BLaER1 (cell line): ENCODE measurements around the gene NME2.

Experiments
- H3K27ac ChIP-seq: shearing (Covaris generic); formaldehyde crosslinking; 2 replicates; pipeline ENCODE4 v1.8.1; 2022
- H3K27me3 ChIP-seq: shearing (Covaris generic); formaldehyde crosslinking; 2 replicates; pipeline ENCODE4 v1.8.1; 2022
- H3K36me3 ChIP-seq: shearing (Covaris generic); formaldehyde crosslinking; 2 replicates; pipeline ENCODE4 v1.8.1; 2022
- H3K4me1 ChIP-seq: shearing (Covaris generic); formaldehyde crosslinking; 2 replicates; pipeline ENCODE4 v1.8.1; 2022
- H3K4me2 ChIP-seq: shearing (Covaris generic); formaldehyde crosslinking; 2 replicates; pipeline ENCODE4 v1.8.1; 2022
- H3K4me3 ChIP-seq: shearing (Covaris generic); formaldehyde crosslinking; 2 replicates; pipeline ENCODE4 v1.8.1; 2022
- H3K9ac ChIP-seq: shearing (Covaris generic); formaldehyde crosslinking; 2 replicates; pipeline ENCODE4 v1.8.1; 2022
- H3K9me3 ChIP-seq: shearing (Covaris generic); formaldehyde crosslinking; 2 replicates; pipeline ENCODE4 v1.8.1; 2022
- H4K20me1 ChIP-seq: shearing (Covaris generic); formaldehyde crosslinking; 2 replicates; pipeline ENCODE4 v1.8.1; 2022
- Cebpa-rat ChIP-seq: shearing (Covaris generic); IDR thresholded peaks from 2 replicates; pipeline ENCODE4 v1.8.1; 2022

Gene NME2

DNA sequence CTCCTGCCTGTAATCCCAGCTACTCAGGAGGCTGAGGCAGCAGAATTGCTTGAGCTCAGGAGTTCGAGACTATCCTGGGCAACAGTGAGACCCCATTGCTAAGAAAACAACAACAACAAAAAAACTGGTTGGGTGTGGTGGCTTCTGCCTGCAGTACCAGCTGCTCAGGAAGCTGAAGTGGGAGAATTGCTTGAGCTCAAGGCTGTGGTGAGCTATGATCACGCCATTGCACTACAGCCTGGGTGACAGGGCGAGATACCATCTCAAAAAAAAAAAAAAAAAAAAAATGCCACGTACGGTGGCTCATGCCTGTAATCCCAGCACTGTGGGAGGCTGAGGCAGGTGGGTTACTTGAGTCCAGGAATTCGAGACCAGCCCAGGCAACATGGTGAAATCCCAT lies 34.1 kb downstream of the NME2 start:
- Histone ChIP-seq H3K36me3 (peaks cover 94% of the 10 kb centered on the region), H3K4me2 (no peak overlapping the region), H3K4me3 (no peak overlapping the region), H3K9me3 (no peaks in the 10 kb centered on the region), H4K20me1 (0 out of 2 replicates have a peak, but pooled peaks cover 1% of the 10 kb centered on the region), H3K4me1 (no peaks in the 10 kb centered on the region), H3K27ac (no peak overlapping the region), H3K9ac (no peak overlapping the region), H3K27me3 (no peaks in the 10 kb centered on the region)
- TF ChIP-seq Cebpa-rat: no peak

DNA sequence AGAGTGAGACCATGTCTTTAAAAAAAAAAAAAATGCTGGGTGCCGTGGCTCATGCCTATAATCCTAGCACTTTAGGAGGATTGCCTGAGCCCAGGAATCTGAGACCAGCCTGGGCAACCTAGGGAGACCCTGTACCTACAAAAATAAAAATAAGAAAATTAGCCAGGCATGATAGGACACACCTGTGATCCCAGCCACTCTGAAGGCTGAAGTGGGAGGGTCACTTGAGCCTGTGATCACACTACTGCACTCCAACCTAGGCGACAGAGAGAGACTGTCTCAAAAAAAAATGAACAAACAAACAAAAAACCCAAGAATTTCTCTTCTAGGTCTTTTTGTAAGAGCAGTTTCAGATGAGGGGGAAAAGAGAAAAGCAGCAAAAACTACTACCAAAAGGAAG lies 34.6 kb downstream of the NME2 start:
- Histone ChIP-seq H3K4me2 (no peak overlapping the region), H3K4me1 (no peaks in the 10 kb centered on the region), H3K27me3 (no peaks in the 10 kb centered on the region), H3K4me3 (no peak overlapping the region), H3K9ac (no peak overlapping the region), H3K27ac (no peak overlapping the region), H4K20me1 (peaks cover 7% of the 10 kb centered on the region; the same call in 1 of the 2 replicates), H3K36me3 (peaks cover 94% of the 10 kb centered on the region), H3K9me3 (no peaks in the 10 kb centered on the region)
- no peak for TF ChIP-seq Cebpa-rat

DNA sequence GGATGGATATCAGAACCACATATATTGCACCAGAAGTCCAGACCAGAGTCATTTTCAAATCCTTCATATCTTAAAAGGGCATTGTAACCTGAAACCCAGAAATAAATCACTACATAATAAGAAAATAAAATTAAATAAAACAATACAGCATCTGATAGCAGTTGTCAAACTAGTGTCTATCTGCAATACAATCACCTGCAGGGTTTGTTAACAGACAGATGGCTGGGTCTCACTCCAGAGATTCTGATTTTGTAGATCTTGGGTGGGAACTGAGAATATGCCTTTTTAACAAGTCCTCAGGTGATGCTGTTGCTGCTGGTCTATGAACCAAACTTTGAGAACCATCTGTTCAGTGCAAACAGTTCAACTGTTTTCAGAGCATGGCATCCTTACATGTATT lies 37.6 kb downstream of the NME2 start:
- Histone ChIP-seq H3K9ac (no peak overlapping the region), H3K9me3 (no peaks in the 10 kb centered on the region), H4K20me1 (peaks cover 14% of the 10 kb centered on the region; the same call in 1 of the 2 replicates), H3K36me3 (peaks cover 90% of the 10 kb centered on the region), H3K27me3 (no peaks in the 10 kb centered on the region), H3K4me2 (no peak overlapping the region), H3K27ac (no peak overlapping the region), H3K4me3 (no peak overlapping the region), H3K4me1 (no peaks in the 10 kb centered on the region)
- no peak for TF ChIP-seq Cebpa-rat

GRCh38 chr17:51214920-51215319 lies 48.7 kb downstream of the NME2 start:
- Histone ChIP-seq H3K4me1 (no peaks in the 10 kb centered on the region), H3K36me3 (peaks cover 97% of the 10 kb centered on the region), H4K20me1 (no peaks in the 10 kb centered on the region), H3K27ac (no peak overlapping the region), H3K4me2 (no peak overlapping the region), H3K27me3 (no peaks in the 10 kb centered on the region), H3K9ac (no peak overlapping the region), H3K4me3 (no peak overlapping the region), H3K9me3 (no peaks in the 10 kb centered on the region)
- no peak for TF ChIP-seq Cebpa-rat

DNA sequence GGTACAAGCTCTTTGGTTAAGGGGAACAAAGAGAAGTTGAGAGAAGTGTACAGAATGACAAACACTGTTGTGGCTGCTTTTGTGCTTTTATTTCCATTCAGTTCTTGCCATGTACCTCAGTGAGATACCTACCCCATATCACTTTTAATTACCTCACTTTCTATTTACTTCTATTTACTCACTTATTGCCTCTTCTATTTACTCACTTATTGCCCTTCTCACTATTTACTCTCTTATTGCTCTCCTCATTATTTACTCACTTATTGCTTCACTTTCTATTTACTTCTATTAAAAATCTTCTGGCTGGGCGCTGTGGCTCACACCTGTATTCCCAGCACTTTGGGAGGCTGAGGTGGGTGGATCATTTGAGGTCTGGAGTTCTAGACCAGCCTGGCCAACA lies 51.7 kb downstream of the NME2 start:
- Histone ChIP-seq H3K4me1 (no peaks in the 10 kb centered on the region), H3K9ac (no peak overlapping the region), H3K9me3 (no peaks in the 10 kb centered on the region), H3K4me3 (no peak overlapping the region), H3K4me2 (no peak overlapping the region), H4K20me1 (peaks cover 22% of the 10 kb centered on the region), H3K27me3 (no peaks in the 10 kb centered on the region), H3K36me3 (peaks cover 97% of the 10 kb centered on the region), H3K27ac (no peak overlapping the region)
- TF ChIP-seq Cebpa-rat: no peak

- no peak overlapping the region for H3K27ac ChIP-seq
- TF ChIP-seq Cebpa-rat: no peak
- peaks cover 94% of the 10 kb centered on the region for H3K36me3 ChIP-seq
- no peak overlapping the region for H3K4me3 ChIP-seq
- H3K27me3 ChIP-seq: no peaks in the 10 kb centered on the region
- no peaks in the 10 kb centered on the region for H3K9me3 ChIP-seq
- peaks cover 22% of the 10 kb centered on the region for H3K4me1 ChIP-seq
- H3K9ac ChIP-seq: no peak overlapping the region
- H3K4me2 ChIP-seq: no peak overlapping the region
- H4K20me1 ChIP-seq: peaks cover 56% of the 10 kb centered on the region
These were observed 55.1 kb downstream of the NME2 start for GRCh38 chr17:51221322-51221721.
